ENCODE data around the gene DUSP6. TPM values are rescaled to one million over a fixed set of nuclear protein-coding genes. Genes with fewer than 3 reads are reported as not detected.

The DUSP6 gene
- polyA plus RNA-seq, 2 of the 4 experiments (the other 2 are of a cell fraction): 3.8 to 27.0 TPM

- TF ChIP-seq MAFK (IDR thresholded peaks at IDR 0.05; ENCODE audit: partially characterized antibody) (no peak), EP300 (IDR thresholded peaks at IDR 0.05) (no peak), CHD4 (IDR thresholded peaks at IDR 0.05; ENCODE audit: borderline replicate concordance) (no peak), FOSB (CRISPR knock-in tag; IDR thresholded peaks at IDR 0.05) (no peak), PHF8 (IDR thresholded peaks at IDR 0.05; ENCODE audit: borderline replicate concordance, low read depth) (no peak), KDM1A (IDR thresholded peaks at IDR 0.05; ENCODE audit: low read depth) (no peak), KDM5A (IDR thresholded peaks at IDR 0.05) (no peak), HOXB5 (CRISPR knock-in tag; IDR thresholded peaks at IDR 0.05) (no peak), HOXA7 (CRISPR knock-in tag; IDR thresholded peaks at IDR 0.05) (no peak), MAX (IDR thresholded peaks at IDR 0.05) (no peak), NPAS2 (CRISPR knock-in tag; IDR thresholded peaks at IDR 0.05; ENCODE audit: borderline replicate concordance) (no peak), FOSL2 (IDR thresholded peaks at IDR 0.05) (no peak), FOSL2 (CRISPR knock-in tag; IDR thresholded peaks at IDR 0.05) (no peak), CHD2 (IDR thresholded peaks at IDR 0.05; ENCODE audit: low read length, partially characterized antibody) (no peak)
Observed at GRCh38 chr12:89347325-89347829, 4.9 kb downstream of the DUSP6 start (continued).

DNA sequence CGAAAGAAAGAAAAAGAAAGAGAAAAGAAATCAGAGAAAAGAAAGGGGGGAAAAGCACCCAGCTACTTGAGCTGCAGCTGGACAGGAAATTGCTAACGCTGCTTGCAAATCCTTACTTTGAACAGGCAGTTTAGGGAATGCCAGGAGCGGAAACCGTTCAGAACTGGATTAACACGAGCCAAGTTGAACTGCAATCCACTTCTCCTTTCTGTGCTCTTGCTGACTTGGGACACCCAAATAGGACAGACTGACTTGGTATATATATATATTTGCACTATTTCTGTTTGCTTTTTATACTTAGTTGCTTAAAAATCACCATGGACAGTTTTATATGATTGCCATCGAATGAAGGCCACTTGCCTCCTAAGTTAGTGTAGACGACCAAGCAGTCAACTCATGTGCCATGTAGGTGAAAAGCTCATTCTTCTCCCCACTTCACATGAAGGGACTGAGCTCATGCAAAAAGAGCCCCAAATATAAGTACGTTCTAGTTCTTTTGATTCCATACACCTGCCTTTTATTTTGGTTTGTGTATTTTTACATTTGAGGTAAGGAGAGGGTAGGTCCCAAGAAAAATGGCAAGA is 5.5 kb downstream of the DUSP6 start:
- Histone ChIP-seq H3K4me3 (no peak overlapping the region), H3K9me3 (no peaks in the 10 kb centered on the region), H3K4me1 (peaks cover 9% of the 10 kb centered on the region; the same call in 1 of the 3 replicates), H3K27ac (no peak overlapping the region), H3K4me2 (no peak overlapping the region)
- no peak for FAIRE-seq
- ChIA-PET CTCF (interaction anchor here (0.6 to 1.8 kb wide), 2 partner anchors 10 to 115 kb away, joined by 3 to 6 read pairs; no protein-coding TSS in a partner anchor), POLR2A (no interaction called here)
- WGBS (ENCODE audit: missing lambda C conversion rate): 86% methylated on average over 8 of the region's 8 CpGs
- no peak for DNase-seq (ENCODE audit: low read depth in 1 of 2, low spot score in 1 of 2)
- no peak for ATAC-seq
- TF ChIP-seq JUNB (IDR thresholded peaks at IDR 0.05) (no peak), REST (IDR thresholded peaks at IDR 0.05) (0 out of 2 replicates have a peak, but pooled peaks have one; percentile 13)

DNA sequence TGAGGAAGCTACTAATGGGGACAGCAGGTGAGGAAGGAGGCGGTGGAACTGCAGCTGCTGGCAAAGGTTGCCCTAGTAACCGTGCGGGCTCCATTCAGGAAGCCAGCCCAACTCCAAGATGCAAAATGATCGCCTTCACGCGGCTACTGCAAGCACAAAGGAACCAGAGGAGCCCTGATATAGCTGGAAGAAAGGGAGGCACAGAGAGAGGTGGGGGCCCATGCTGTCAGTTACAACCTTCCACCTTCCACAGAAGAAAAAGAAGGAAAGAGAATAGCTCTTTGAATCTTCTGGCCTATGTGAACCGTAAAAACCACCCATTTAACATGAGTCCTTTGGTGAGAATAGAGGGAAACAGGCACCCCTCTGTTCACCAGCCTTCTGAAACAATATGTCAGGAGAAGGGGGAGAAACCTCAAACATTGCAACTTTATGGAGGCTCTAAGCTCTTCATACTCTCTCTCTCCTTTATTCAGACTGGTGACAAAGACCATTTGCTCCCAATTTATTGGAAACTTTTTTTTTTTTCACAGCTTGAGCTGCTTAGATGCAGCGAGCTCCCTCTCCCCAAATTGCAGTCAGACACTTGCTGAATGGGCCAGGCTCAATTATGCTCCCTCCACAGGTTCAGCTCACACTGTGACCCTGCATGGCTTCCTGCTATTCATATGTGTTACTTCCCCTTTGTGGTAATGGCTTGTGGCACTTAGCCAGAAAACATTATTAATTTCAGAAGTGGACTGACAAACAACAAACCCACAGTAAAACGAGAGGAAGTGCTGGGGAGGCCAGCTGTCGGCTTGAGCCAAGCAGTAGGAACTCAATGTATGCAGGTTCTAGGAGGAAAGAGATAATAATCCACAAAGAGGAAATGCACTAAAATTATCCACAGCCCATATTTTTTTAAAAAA is 6.2 kb downstream of the DUSP6 start:
- ATAC-seq: peak; percentile 20 to 36; a peak in 3 of 6 replicates
- 85% methylated on average over 10 of the region's 10 CpGs for WGBS (ENCODE audit: missing lambda C conversion rate)
- no peak for FAIRE-seq
- TF ChIP-seq FOSB (CRISPR knock-in tag; IDR thresholded peaks at IDR 0.05) (no peak), REST (IDR thresholded peaks at IDR 0.05) (peak; percentile 21; the same call in 1 of the 2 replicates)
- POLR2A ChIA-PET: interaction anchor here (0.7 kb wide), 1 partner anchor 13 kb away, joined by 3 read pairs; no protein-coding TSS in a partner anchor
- Histone ChIP-seq H3K4me2 (no peak overlapping the region), H3K4me1 (peaks cover 9% of the 10 kb centered on the region; the same call in 1 of the 3 replicates), H3K27ac (no peak overlapping the region), H3K4me3 (no peak overlapping the region), H3K9me3 (no peaks in the 10 kb centered on the region)
- DNase-seq (ENCODE audit: low read depth in 1 of 2, low spot score in 1 of 2): no peak
- CTCF ChIA-PET: interaction anchor here (0.7 to 1.2 kb wide), 2 partner anchors 272 to 282 kb away, joined by 4 to 6 read pairs; no protein-coding TSS in a partner anchor
